Parathyroid adenoma (tissue), 2 donors: ENCODE measurements around the gene PRKN.

Experiments used
- H2AFZ ChIP-seq: fragments of 300-600 bp; sonication (generic); one replicate; pipeline ENCODE4 v1.7.0; 2017; ENCODE audit warnings: antibody characterized with exemption, mild to moderate bottlenecking
- H3K27ac ChIP-seq: fragments of 300-600 bp; sonication (generic); one replicate; pipeline ENCODE4 v1.7.0; 2017
- H3K27me3 ChIP-seq: fragments of 300-600 bp; sonication (generic); one replicate; pipeline ENCODE4 v1.7.0; 2017; ENCODE audit warnings: low read length; ENCODE audit not compliant: control insufficient read depth, insufficient read depth
- H3K36me3 ChIP-seq: fragments of 300-600 bp; sonication (generic); one replicate; pipeline ENCODE4 v1.7.0; 2017; ENCODE audit warnings: low read length; ENCODE audit not compliant: control insufficient read depth, insufficient read depth
- H3K4me1 ChIP-seq: fragments of 300-600 bp; sonication (generic); one replicate; pipeline ENCODE4 v1.7.0; 2017; ENCODE audit warnings: control low read depth
- H3K4me2 ChIP-seq: fragments of 300-600 bp; sonication (generic); one replicate; pipeline ENCODE4 v1.7.0; 2017; ENCODE audit warnings: low read length
- H3K4me3 ChIP-seq: fragments of 300-600 bp; sonication (generic); one replicate; pipeline ENCODE4 v1.7.0; 2017; ENCODE audit warnings: low read depth, low read length
- H3K79me2 ChIP-seq: fragments of 300-600 bp; sonication (generic); one replicate; pipeline ENCODE4 v1.7.0; 2017; ENCODE audit warnings: control low read depth
- H3K9ac ChIP-seq: fragments of 300-600 bp; sonication (generic); one replicate; pipeline ENCODE4 v1.7.0; 2017; ENCODE audit warnings: mild to moderate bottlenecking
- H3K9me3 ChIP-seq: fragments of 300-600 bp; sonication (generic); one replicate; pipeline ENCODE4 v1.7.0; 2017; ENCODE audit warnings: low read length; ENCODE audit not compliant: control insufficient read depth
- CTCF ChIP-seq: fragments of 300-600 bp; sonication (generic); IDR thresholded peaks from one replicate; pipeline ENCODE4 v1.7.0; 2017; ENCODE audit warnings: antibody characterized with exemption, mild to moderate bottlenecking
- donor health status: primary hyperparathyroidism.

Gene PRKN

GRCh38 chr6:162727322-162728182 lies at the start of gene PRKN, which contains the start of gene PACRG:
Gene PRKN (minus strand): TSS chr6:162727766.
Gene PACRG (plus strand): TSS chr6:162727974.
- Histone ChIP-seq H3K79me2 (no peaks in the 10 kb centered on the region), H3K4me2 (peak within 1 kb of the TSS; percentile 79), H3K9me3 (no peaks in the 10 kb centered on the region), H3K4me1 (peaks cover 6% of the 10 kb centered on the region), H2AFZ (peak within 1 kb of the TSS; percentile 98), H3K4me3 (peak within 1 kb of the TSS; percentile 73), H3K9ac (peak within 1 kb of the TSS; percentile 77), H3K27me3 (no peaks in the 10 kb centered on the region), H3K27ac (peak within 1 kb of the TSS; percentile 84), H3K36me3 (no peaks in the 10 kb centered on the region)
- no peak for TF ChIP-seq CTCF

DNA sequence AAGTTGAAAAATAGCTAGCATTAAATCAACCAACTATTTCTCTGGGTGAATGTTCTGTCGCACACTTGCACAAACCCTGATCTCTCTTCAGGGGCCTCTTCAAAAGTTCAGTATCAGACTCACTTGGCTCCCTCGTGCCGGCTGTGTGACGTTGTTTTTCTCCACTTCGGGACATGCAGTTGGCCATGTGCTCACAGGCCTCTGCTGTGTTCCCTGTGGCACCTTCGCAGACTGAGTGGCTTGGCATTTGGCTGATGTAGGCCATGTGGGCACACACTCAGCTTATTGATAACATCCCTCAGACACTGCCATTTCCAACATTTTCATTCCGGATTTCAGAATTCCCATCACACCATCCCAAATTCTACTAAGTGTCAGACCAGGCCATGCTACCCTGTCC lies 49.5 kb upstream of the PRKN start:
- Histone ChIP-seq H3K27ac (no peak overlapping the region), H3K36me3 (no peaks in the 10 kb centered on the region), H2AFZ (no peak overlapping the region), H3K4me3 (no peak overlapping the region), H3K9me3 (no peaks in the 10 kb centered on the region), H3K79me2 (no peaks in the 10 kb centered on the region), H3K9ac (no peak overlapping the region), H3K4me1 (no peaks in the 10 kb centered on the region), H3K27me3 (no peaks in the 10 kb centered on the region), H3K4me2 (no peak overlapping the region)
- no peak for TF ChIP-seq CTCF

DNA sequence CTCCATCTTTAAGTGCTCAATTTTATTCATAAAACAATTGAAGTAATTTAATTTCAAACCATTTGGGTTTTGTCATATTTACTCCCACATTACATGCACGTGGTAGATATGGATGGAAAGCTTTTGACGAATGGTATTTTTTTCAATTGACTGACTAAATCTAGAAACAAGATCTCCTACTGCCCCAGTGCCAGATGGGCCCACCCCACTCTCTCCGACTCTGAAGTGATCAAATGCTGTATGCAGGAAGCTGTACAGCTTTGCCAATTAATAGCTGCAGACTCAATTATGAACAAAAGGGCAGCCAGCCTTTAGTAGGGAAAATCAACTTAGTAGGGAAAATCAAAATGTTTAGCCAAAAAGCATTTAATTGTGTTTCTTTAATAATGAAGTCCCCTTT lies 46.4 kb upstream of the PRKN start:
- no peaks in the 10 kb centered on the region for H3K9me3 ChIP-seq
- no peak overlapping the region for H3K9ac ChIP-seq
- no peak for TF ChIP-seq CTCF
- no peaks in the 10 kb centered on the region for H3K27me3 ChIP-seq
- no peaks in the 10 kb centered on the region for H3K36me3 ChIP-seq
- H3K79me2 ChIP-seq, result no peaks in the 10 kb centered on the region
- no peak overlapping the region for H3K4me2 ChIP-seq
- no peak overlapping the region for H3K4me3 ChIP-seq
- no peak overlapping the region for H2AFZ ChIP-seq
- no peaks in the 10 kb centered on the region for H3K4me1 ChIP-seq
- no peak overlapping the region for H3K27ac ChIP-seq

DNA sequence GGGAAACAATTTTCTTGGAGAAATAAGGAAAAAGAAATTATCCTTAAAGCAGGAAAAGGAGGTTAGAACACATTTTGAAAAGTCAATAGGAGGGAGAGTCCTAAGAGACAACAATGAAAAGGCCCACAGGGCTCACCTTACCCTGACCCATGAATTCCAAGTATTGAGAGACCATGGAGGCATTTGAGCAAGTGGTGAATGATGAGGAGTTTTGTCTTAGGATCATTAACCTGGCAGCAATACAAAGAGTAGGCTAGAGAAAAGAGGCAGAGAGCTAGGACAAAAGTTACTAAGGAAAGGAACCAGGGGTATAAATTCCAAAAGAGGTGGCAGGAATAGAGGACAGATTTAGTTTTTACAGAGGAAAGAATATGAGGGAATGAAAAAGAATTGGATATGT lies 44.9 kb upstream of the PRKN start:
- H3K27ac ChIP-seq, result no peak overlapping the region
- no peak overlapping the region for H3K9ac ChIP-seq
- no peak overlapping the region for H3K4me3 ChIP-seq
- no peaks in the 10 kb centered on the region for H3K4me1 ChIP-seq
- H3K36me3 ChIP-seq, result no peaks in the 10 kb centered on the region
- no peaks in the 10 kb centered on the region for H3K79me2 ChIP-seq
- TF ChIP-seq CTCF, result no peak
- no peak overlapping the region for H3K4me2 ChIP-seq
- no peaks in the 10 kb centered on the region for H3K27me3 ChIP-seq
- H3K9me3 ChIP-seq, result no peaks in the 10 kb centered on the region
- no peak overlapping the region for H2AFZ ChIP-seq

- Histone ChIP-seq H2AFZ (no peak overlapping the region), H3K27me3 (no peaks in the 10 kb centered on the region), H3K36me3 (no peaks in the 10 kb centered on the region), H3K4me2 (no peak overlapping the region), H3K9me3 (no peaks in the 10 kb centered on the region), H3K4me3 (no peak overlapping the region), H3K9ac (no peak overlapping the region), H3K4me1 (no peaks in the 10 kb centered on the region), H3K27ac (no peak overlapping the region), H3K79me2 (no peaks in the 10 kb centered on the region)
- TF ChIP-seq CTCF, result no peak
Measured at GRCh38 chr6:162770955-162771354, 43.4 kb upstream of the PRKN start.
